HG03060 (cell line): ENCODE data around the gene SUPT5H.

ENCODE experiments used
- ATAC-seq: cut with Tn5 transposase; IDR thresholded peaks from one replicate; pipeline ENCODE4 v1.9.1; 2021; ENCODE audit warnings: low read depth, moderate number of reproducible peaks; ENCODE audit not compliant: unreplicated experiment

Gene SUPT5H

GRCh38 chr19:39423258-39424086 lies 21.9 kb upstream of the SUPT5H start:
- ATAC-seq, result no peak

GRCh38 chr19:39424934-39425333 lies 20.4 kb upstream of the SUPT5H start:
- no peak for ATAC-seq

GRCh38 chr19:39425744-39426143 lies 19.6 kb upstream of the SUPT5H start:
- no peak for ATAC-seq

GRCh38 chr19:39426170-39426569 lies 19.2 kb upstream of the SUPT5H start:
- ATAC-seq, result no peak

- no peak for ATAC-seq
Observed at GRCh38 chr19:39427707-39428106, 17.7 kb upstream of the SUPT5H start.

GRCh38 chr19:39428283-39429112 lies 16.9 kb upstream of the SUPT5H start:
- ATAC-seq, result no peak

GRCh38 chr19:39430675-39431593 lies 14.4 kb upstream of the SUPT5H start:
- ATAC-seq, result peak; percentile 43

- no peak for ATAC-seq
Observed at GRCh38 chr19:39432677-39433025, 12.7 kb upstream of the SUPT5H start.

GRCh38 chr19:39433480-39434079 lies 11.8 kb upstream of the SUPT5H start:
- ATAC-seq, result no peak

GRCh38 chr19:39434123-39435076 lies 11.0 kb upstream of the SUPT5H start:
- ATAC-seq, result no peak

GRCh38 chr19:39435499-39436349 lies 9.7 kb upstream of the SUPT5H start, which contains the start of gene RPS16:
TSS of gene RPS16 (minus strand) at chr19:39435949. CDS start at chr19:39435895, 54 bp downstream.
- peak; percentile 53 for ATAC-seq

- no peak for ATAC-seq
Observed at GRCh38 chr19:39436350-39436716, 9.0 kb upstream of the SUPT5H start.

GRCh38 chr19:39438270-39438934 lies 7.0 kb upstream of the SUPT5H start:
- ATAC-seq, result no peak

GRCh38 chr19:39444598-39445195 lies 685 bp upstream of the SUPT5H start:
- no peak for ATAC-seq

- no peak for ATAC-seq
Observed at GRCh38 chr19:39446365-39447084, 1.1 kb downstream of the SUPT5H start.

GRCh38 chr19:39448271-39448670 lies 2.9 kb downstream of the SUPT5H start:
- ATAC-seq, result no peak
